H9 (cell line): Measurements from ENCODE around the gene VTCN1. TPM values are rescaled to one million over a fixed set of nuclear protein-coding genes. Genes with fewer than 3 reads are reported as not detected.

ENCODE experiments used
- DNase-seq: peaks from one replicate; pipeline ENCODE4 v3.0.0-alpha.2; 2017
- H2AFZ ChIP-seq: one replicate; pipeline ENCODE4 v1.6.1; 2013; ENCODE audit warnings: mild to moderate bottlenecking, low read length, control low read depth, moderate library complexity
- H2AK5ac ChIP-seq: 2 replicates; pipeline ENCODE4 v1.6.1; 2013; ENCODE audit warnings: low read length, control low read depth, mixed read lengths; ENCODE audit not compliant: insufficient read length
- H2BK120ac ChIP-seq: one replicate; pipeline ENCODE4 v1.6.1; 2013; ENCODE audit warnings: low read depth, mild to moderate bottlenecking, low read length, control low read depth, inconsistent platforms; ENCODE audit not compliant: poor library complexity, severe bottlenecking
- H2BK12ac ChIP-seq: 2 replicates; pipeline ENCODE4 v1.6.1; 2013; ENCODE audit warnings: low read length, control low read depth, mixed read lengths, low read depth; ENCODE audit not compliant: insufficient read length
- H2BK15ac ChIP-seq: 2 replicates; pipeline ENCODE4 v1.6.1; 2013; ENCODE audit warnings: low read depth, low read length, control low read depth
- H2BK20ac ChIP-seq: one replicate; pipeline ENCODE4 v1.6.1; 2013; ENCODE audit warnings: low read depth, mild to moderate bottlenecking, low read length, control low read depth, inconsistent platforms; ENCODE audit not compliant: poor library complexity, severe bottlenecking
- H2BK5ac ChIP-seq: 2 replicates; pipeline ENCODE4 v1.6.1; 2013; ENCODE audit warnings: low read length, control low read depth, mixed read lengths; ENCODE audit not compliant: insufficient read length
- H3K14ac ChIP-seq: 2 replicates; pipeline ENCODE4 v1.6.1; 2013; ENCODE audit warnings: low read length, control low read depth; ENCODE audit not compliant: insufficient read depth
- H3K18ac ChIP-seq: 2 replicates; pipeline ENCODE4 v1.6.1; 2013; ENCODE audit warnings: low read depth, mild to moderate bottlenecking, mixed read lengths, low read length, control low read depth; ENCODE audit not compliant: insufficient read length
- H3K23ac ChIP-seq: 2 replicates; pipeline ENCODE4 v1.6.1; 2013; ENCODE audit warnings: low read length, control low read depth, mixed read lengths, low read depth; ENCODE audit not compliant: insufficient read length
- H3K23me2 ChIP-seq: 2 replicates; pipeline ENCODE4 v1.6.1; 2013; ENCODE audit warnings: low read depth, mild to moderate bottlenecking, mixed read lengths, low read length, control low read depth; ENCODE audit not compliant: insufficient read length, poor library complexity, severe bottlenecking
- H3K27ac ChIP-seq: 2 replicates; pipeline ENCODE4 v1.5.1; 2013; ENCODE audit warnings: low read length, control low read depth, mixed read lengths, low read depth; ENCODE audit not compliant: insufficient read length
- H3K27me3 ChIP-seq: 2 replicates; pipeline ENCODE4 v1.6.1; 2013; ENCODE audit warnings: low read length, control low read depth, inconsistent platforms; ENCODE audit not compliant: insufficient read depth
- H3K4ac ChIP-seq: 2 replicates; pipeline ENCODE4 v1.6.1; 2013; ENCODE audit warnings: low read depth, mild to moderate bottlenecking, control low read depth, inconsistent platforms, low read length, moderate library complexity
- H3K4me1 ChIP-seq: 2 replicates; pipeline ENCODE4 v1.6.1; 2013; ENCODE audit warnings: low read length, control low read depth, inconsistent platforms; ENCODE audit not compliant: insufficient read depth
- H3K4me2 ChIP-seq: 2 replicates; pipeline ENCODE4 v1.6.1; 2013; ENCODE audit warnings: low read length, control low read depth, mixed read lengths; ENCODE audit not compliant: insufficient read length, insufficient read depth
- H3K56ac ChIP-seq: 2 replicates; pipeline ENCODE4 v1.6.1; 2013; ENCODE audit warnings: low read depth, mild to moderate bottlenecking, mixed read lengths, low read length, control low read depth; ENCODE audit not compliant: insufficient read length
- H3K79me1 ChIP-seq: 2 replicates; pipeline ENCODE4 v1.6.1; 2013; ENCODE audit warnings: low read depth, mild to moderate bottlenecking, moderate library complexity, low read length, control low read depth, inconsistent platforms; ENCODE audit not compliant: insufficient read depth, poor library complexity, severe bottlenecking
- H3K79me2 ChIP-seq: 2 replicates; pipeline ENCODE4 v1.6.1; 2013; ENCODE audit warnings: low read length, control low read depth, inconsistent platforms; ENCODE audit not compliant: insufficient read depth
- H3K9ac ChIP-seq: 2 replicates; pipeline ENCODE4 v1.6.1; 2013; ENCODE audit warnings: low read length, control low read depth, mixed read lengths; ENCODE audit not compliant: insufficient read length; ENCODE audit errors: extremely low read depth
- H3K9me3 ChIP-seq: one replicate; pipeline ENCODE4 v1.6.1; 2013; ENCODE audit warnings: low read depth, low read length, inconsistent platforms; ENCODE audit not compliant: control insufficient read depth
- H3T11ph ChIP-seq: one replicate; pipeline ENCODE4 v1.6.1; 2013; ENCODE audit warnings: mild to moderate bottlenecking, low read length, control low read depth, inconsistent platforms
- H4K20me1 ChIP-seq: one replicate; pipeline ENCODE4 v1.6.1; 2013; ENCODE audit not compliant: control insufficient read depth, insufficient read length, insufficient read depth
- H4K5ac ChIP-seq: 2 replicates; pipeline ENCODE4 v1.6.1; 2013; ENCODE audit warnings: low read depth, mild to moderate bottlenecking, mixed read lengths, low read length, control low read depth; ENCODE audit not compliant: insufficient read length
- H4K8ac ChIP-seq: replicated peaks from 2 replicates; pipeline ENCODE4 v1.6.1; 2013; ENCODE audit warnings: low read length, control low read depth, mixed read lengths, low read depth; ENCODE audit not compliant: insufficient read length
- H4K91ac ChIP-seq: 2 replicates; pipeline ENCODE4 v1.6.1; 2013; ENCODE audit warnings: low read depth, mild to moderate bottlenecking, moderate library complexity, mixed read lengths, low read length, control low read depth; ENCODE audit not compliant: insufficient read length
- H3K27ac Mint-ChIP-seq, 3 experiments: 2 replicates in 2 of 3; 3 replicates in 1 of 3; pipeline ENCODE4 v1.8.0; 2020 to 2021; ENCODE audit warnings: mixed read lengths in 3 of 3, mild to moderate bottlenecking in 1 of 3, moderate library complexity in 1 of 3
- H3K27me3 Mint-ChIP-seq: 2 replicates; pipeline ENCODE4 v1.8.0; 2021; ENCODE audit warnings: low read depth, mild to moderate bottlenecking, moderate library complexity, mixed read lengths
- H3K36me3 Mint-ChIP-seq, 3 experiments: 2 replicates in 2 of 3; 3 replicates in 1 of 3; pipeline ENCODE4 v1.8.0; 2020 to 2021; ENCODE audit warnings: low read depth in 3 of 3, mixed read lengths in 3 of 3; ENCODE audit not compliant: insufficient read depth in 1 of 3
- H3K4me1 Mint-ChIP-seq, 2 experiments: 2 replicates each; pipeline ENCODE4 v1.8.0; 2020; ENCODE audit warnings: mixed read lengths in 2 of 2
- H3K4me3 Mint-ChIP-seq, 2 experiments: 2 replicates in 1 of 2; 3 replicates in 1 of 2; pipeline ENCODE4 v1.8.0; 2020 to 2021; ENCODE audit warnings: mild to moderate bottlenecking in 2 of 2, mixed read lengths in 2 of 2, moderate library complexity in 1 of 2
- H3K9me3 Mint-ChIP-seq, 2 experiments: 2 replicates in 1 of 2; 3 replicates in 1 of 2; pipeline ENCODE4 v1.8.0; 2020; ENCODE audit warnings: mild to moderate bottlenecking in 2 of 2, mixed read lengths in 2 of 2, moderate library complexity in 1 of 2
- WGBS: extraction: QIAGEN DNeasy Blood & Tissue Kit; methylation state at CpG from one replicate; pipeline ENCODE4 v1.1.7; 2013; ENCODE audit warnings: missing lambda C conversion rate, low lambda C conversion rate, mixed read lengths; ENCODE audit not compliant: insufficient read length; ENCODE audit errors: extremely low coverage; 5-methylcytosine and 5-hydroxymethylcytosine counted together
- total RNA-seq: library from RNA; stranded (reverse); gene quantifications from 2 replicates; pipeline ENCODE4 v1.2.1, GENCODE V29; 2021
- TF ChIP-seq, protein P1 (sequence below): fragments of 200-600 bp; sonication (generic); conservative IDR thresholded peaks from 3 replicates; pipeline ENCODE4 v1.8.0; 2021; ENCODE audit warnings: antibody characterized with exemption, mild to moderate bottlenecking

VTCN1 gene
- total RNA-seq, 1 experiment from 2014 or later = 0.33 TPM

DNA sequence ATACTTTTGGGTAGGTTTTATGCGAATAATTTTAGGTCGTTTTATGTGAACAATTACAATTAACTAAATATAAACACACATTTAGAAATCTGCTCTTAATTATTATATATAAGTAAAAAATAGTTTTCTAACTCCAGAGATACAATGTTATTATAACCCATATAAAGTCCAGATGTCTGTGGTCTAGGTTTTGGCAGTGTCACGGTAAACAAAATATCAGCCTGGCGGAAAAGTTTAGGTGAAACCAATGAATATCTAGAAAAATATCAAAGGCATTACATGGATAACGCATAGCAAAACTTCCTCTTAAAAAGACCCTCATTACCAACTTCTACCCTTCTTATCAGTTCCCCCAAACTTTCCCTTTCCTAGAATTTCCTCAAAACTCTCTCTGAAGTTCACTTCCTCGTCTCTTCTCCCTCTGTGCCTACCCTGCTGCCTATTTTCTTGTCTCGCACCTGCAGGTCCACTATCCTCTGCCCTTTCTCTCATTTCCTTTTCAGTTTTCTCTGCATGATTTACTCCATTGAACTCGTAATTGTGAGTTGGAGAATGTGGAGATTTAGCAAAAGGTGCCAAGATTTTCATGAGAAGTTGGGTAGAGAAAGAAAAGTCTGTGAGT is 21.8 kb downstream of the VTCN1 start:
- H3K4me1 ChIP-seq = no peaks in the 10 kb centered on the region; the same call in 1 of the 2 replicates
- H2BK12ac ChIP-seq = no peak overlapping the region
- no peak overlapping the region for H3K4me2 ChIP-seq
- H3K9me3 Mint-ChIP-seq = peaks cover 4 to 12% of the 10 kb centered on the region in 2 experiments; a peak in 4 of 5 replicates
- no peak overlapping the region for H3K4me3 Mint-ChIP-seq
- H3K18ac ChIP-seq = no peak overlapping the region
- H2BK15ac ChIP-seq = no peak overlapping the region
- H3K56ac ChIP-seq = no peak overlapping the region
- no peaks in the 10 kb centered on the region for H3K9me3 ChIP-seq
- no peak overlapping the region for H4K8ac ChIP-seq
- H3K36me3 Mint-ChIP-seq = peaks cover 0 to 10% (median 2%) of the 10 kb centered on the region in 3 experiments; a peak in 3 of 7 replicates
- TF ChIP-seq, protein P1, sequence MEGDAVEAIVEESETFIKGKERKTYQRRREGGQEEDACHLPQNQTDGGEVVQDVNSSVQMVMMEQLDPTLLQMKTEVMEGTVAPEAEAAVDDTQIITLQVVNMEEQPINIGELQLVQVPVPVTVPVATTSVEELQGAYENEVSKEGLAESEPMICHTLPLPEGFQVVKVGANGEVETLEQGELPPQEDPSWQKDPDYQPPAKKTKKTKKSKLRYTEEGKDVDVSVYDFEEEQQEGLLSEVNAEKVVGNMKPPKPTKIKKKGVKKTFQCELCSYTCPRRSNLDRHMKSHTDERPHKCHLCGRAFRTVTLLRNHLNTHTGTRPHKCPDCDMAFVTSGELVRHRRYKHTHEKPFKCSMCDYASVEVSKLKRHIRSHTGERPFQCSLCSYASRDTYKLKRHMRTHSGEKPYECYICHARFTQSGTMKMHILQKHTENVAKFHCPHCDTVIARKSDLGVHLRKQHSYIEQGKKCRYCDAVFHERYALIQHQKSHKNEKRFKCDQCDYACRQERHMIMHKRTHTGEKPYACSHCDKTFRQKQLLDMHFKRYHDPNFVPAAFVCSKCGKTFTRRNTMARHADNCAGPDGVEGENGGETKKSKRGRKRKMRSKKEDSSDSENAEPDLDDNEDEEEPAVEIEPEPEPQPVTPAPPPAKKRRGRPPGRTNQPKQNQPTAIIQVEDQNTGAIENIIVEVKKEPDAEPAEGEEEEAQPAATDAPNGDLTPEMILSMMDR = no peak
- peaks cover 3 to 6% of the 10 kb centered on the region in 2 experiments for H3K4me1 Mint-ChIP-seq
- no peaks in the 10 kb centered on the region for H3K79me2 ChIP-seq
- WGBS = no CpG with 5 or more reads among the region's 8 CpGs
- no peak overlapping the region for H2AK5ac ChIP-seq
- H3K27me3 ChIP-seq = no peaks in the 10 kb centered on the region
- no peaks in the 10 kb centered on the region for H3K79me1 ChIP-seq
- no peaks in the 10 kb centered on the region for H3K23me2 ChIP-seq
- no peak overlapping the region for H3K14ac ChIP-seq
- H4K91ac ChIP-seq = no peak overlapping the region
- H4K5ac ChIP-seq = no peak overlapping the region
- no peaks in the 10 kb centered on the region for H3K27me3 Mint-ChIP-seq
- no peak overlapping the region for H2BK20ac ChIP-seq
- no peak overlapping the region; a peak in 1 of 7 replicates for H3K27ac Mint-ChIP-seq
- no peak overlapping the region for H2AFZ ChIP-seq
- H4K20me1 ChIP-seq = no peaks in the 10 kb centered on the region
- no peak overlapping the region for H3K23ac ChIP-seq
- no peak overlapping the region for H3K27ac ChIP-seq
- H3K9ac ChIP-seq = no peak overlapping the region
- no peak overlapping the region for H2BK5ac ChIP-seq
- no peak overlapping the region for H3K4ac ChIP-seq
- no peak overlapping the region for H3T11ph ChIP-seq
- DNase-seq = no peak
- no peak overlapping the region for H2BK120ac ChIP-seq
